ENCODE results near the gene IL16.

IL16 gene

GRCh38 chr15:81281766-81282605 is 85.3 kb downstream of the IL16 start:
- no peak for TF ChIP-seq TAF1 (IDR thresholded peaks at IDR 0.05; ENCODE audit: low read depth, low read length)
- no peak for TF ChIP-seq POLR2AphosphoS5 (IDR thresholded peaks at IDR 0.05; ENCODE audit: low read depth, low read length)
- no peak for TF ChIP-seq SPI1 (IDR thresholded peaks at IDR 0.05; ENCODE audit: low read depth, low read length)
- DNase-seq (ENCODE audit: insufficient read length, low spot score) = no peak
- FAIRE-seq = peak; percentile 5

DNA sequence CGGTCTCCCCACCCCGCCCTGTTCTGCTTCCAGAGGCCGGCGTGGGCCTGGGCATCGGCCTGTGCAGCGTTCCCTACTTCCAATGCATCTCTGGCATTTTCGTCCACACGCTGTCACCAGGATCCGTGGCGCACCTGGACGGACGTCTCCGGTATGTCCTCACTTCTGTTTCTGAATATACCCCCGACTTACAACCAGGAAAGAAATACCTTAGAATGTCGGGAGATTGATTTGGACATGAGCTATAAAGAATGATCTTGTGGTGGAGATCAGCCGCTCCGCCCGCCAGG is 85.9 kb downstream of the IL16 start:
- TF ChIP-seq PAX5 (IDR thresholded peaks at IDR 0.05; ENCODE audit: insufficient read depth, low read length, severe bottlenecking) (no peak), SPI1 (IDR thresholded peaks at IDR 0.05; ENCODE audit: low read depth, low read length) (no peak), TAF1 (IDR thresholded peaks at IDR 0.05; ENCODE audit: low read depth, low read length) (no peak), POLR2AphosphoS5 (IDR thresholded peaks at IDR 0.05; ENCODE audit: low read depth, low read length) (no peak), POLR2A (IDR thresholded peaks at IDR 0.05; ENCODE audit: low read depth, low read length) (no peak), POU2F2 (IDR thresholded peaks at IDR 0.05; ENCODE audit: low read depth, low read length) (no peak)
- FAIRE-seq (no peak), DNase-seq (ENCODE audit: insufficient read length, low spot score) (no peak)

- DNase-seq (ENCODE audit: insufficient read length, low spot score) (no peak), FAIRE-seq (no peak)
- TF ChIP-seq POU2F2 (IDR thresholded peaks at IDR 0.05; ENCODE audit: low read depth, low read length) (no peak), SPI1 (IDR thresholded peaks at IDR 0.05; ENCODE audit: low read depth, low read length) (no peak), PAX5 (IDR thresholded peaks at IDR 0.05; ENCODE audit: insufficient read depth, low read length, severe bottlenecking) (no peak), POLR2A (IDR thresholded peaks at IDR 0.05; ENCODE audit: low read depth, low read length) (no peak), POLR2AphosphoS5 (IDR thresholded peaks at IDR 0.05; ENCODE audit: low read depth, low read length) (no peak), TAF1 (IDR thresholded peaks at IDR 0.05; ENCODE audit: low read depth, low read length) (no peak)
These were observed 86.2 kb downstream of the IL16 start for GRCh38 chr15:81282911-81283310.

GRCh38 chr15:81284256-81285031 is 87.8 kb downstream of the IL16 start:
- DNase-seq (ENCODE audit: insufficient read length, low spot score) = no peak
- TF ChIP-seq PAX5 (IDR thresholded peaks at IDR 0.05; ENCODE audit: insufficient read depth, low read length, severe bottlenecking) (no peak), POU2F2 (IDR thresholded peaks at IDR 0.05; ENCODE audit: low read depth, low read length) (no peak), POLR2A (IDR thresholded peaks at IDR 0.05; ENCODE audit: low read depth, low read length) (no peak), POLR2AphosphoS5 (IDR thresholded peaks at IDR 0.05; ENCODE audit: low read depth, low read length) (no peak), TAF1 (IDR thresholded peaks at IDR 0.05; ENCODE audit: low read depth, low read length) (no peak)
- FAIRE-seq = peak; percentile 91

DNA sequence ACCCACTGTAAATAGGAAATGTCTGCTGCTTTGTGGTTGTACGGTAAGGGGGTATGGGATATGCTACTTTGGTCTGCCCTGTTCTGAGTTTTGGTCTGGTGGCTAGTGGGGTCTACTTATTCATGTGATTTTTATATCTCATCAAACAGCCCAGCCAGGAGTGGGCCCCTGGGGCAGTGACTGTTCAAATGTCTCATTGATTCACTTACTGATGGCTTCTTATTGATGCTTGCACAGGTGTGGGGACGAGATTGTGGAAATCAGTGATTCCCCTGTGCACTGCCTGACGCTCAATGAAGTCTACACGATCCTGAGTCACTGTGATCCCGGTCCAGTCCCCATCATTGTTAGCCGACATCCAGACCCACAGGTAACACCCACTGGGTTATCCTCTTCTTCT is 88.8 kb downstream of the IL16 start:
- peak; percentile 83 for FAIRE-seq
- TF ChIP-seq POU2F2 (IDR thresholded peaks at IDR 0.05; ENCODE audit: low read depth, low read length) = no peak
- TF ChIP-seq PAX5 (IDR thresholded peaks at IDR 0.05; ENCODE audit: insufficient read depth, low read length, severe bottlenecking) = no peak
- no peak for TF ChIP-seq POLR2AphosphoS5 (IDR thresholded peaks at IDR 0.05; ENCODE audit: low read depth, low read length)
- TF ChIP-seq SPI1 (IDR thresholded peaks at IDR 0.05; ENCODE audit: low read depth, low read length) = no peak
- TF ChIP-seq TAF1 (IDR thresholded peaks at IDR 0.05; ENCODE audit: low read depth, low read length) = no peak
- no peak for TF ChIP-seq POLR2A (IDR thresholded peaks at IDR 0.05; ENCODE audit: low read depth, low read length)

GRCh38 chr15:81286621-81287121 is 90.0 kb downstream of the IL16 start:
- no peak for TF ChIP-seq POU2F2 (IDR thresholded peaks at IDR 0.05; ENCODE audit: low read depth, low read length)
- peak; percentile 38; the same call in 1 of the 2 replicates for TF ChIP-seq SPI1 (IDR thresholded peaks at IDR 0.05; ENCODE audit: low read depth, low read length)
- FAIRE-seq (no peak), DNase-seq (ENCODE audit: insufficient read length, low spot score) (no peak)

More for the DNA sequence above, 88.8 kb downstream of the IL16 start:
- DNase-seq (ENCODE audit: insufficient read length, low spot score) = no peak

DNA sequence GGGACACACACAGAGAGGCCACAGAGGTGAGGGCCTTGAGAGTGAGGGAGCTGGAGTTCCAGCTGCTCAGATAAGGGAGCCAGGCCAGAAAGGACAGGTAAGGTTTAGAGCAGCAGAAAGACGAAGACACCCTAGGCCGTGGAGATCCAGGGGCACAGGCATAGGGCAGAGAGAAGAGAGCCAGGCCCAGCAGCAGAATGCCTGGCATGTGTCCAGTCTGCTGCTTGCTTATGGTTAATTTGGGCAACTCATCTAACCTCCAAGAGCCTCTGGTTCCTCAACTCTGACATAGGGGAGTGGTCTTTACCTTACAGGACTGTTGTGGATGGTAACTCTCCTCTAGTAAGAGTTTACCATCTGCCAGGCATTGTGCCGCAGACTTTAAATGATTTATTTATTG is 91.4 kb downstream of the IL16 start:
- FAIRE-seq = no peak
- no peak for TF ChIP-seq POLR2AphosphoS5 (IDR thresholded peaks at IDR 0.05; ENCODE audit: low read depth, low read length)
- TF ChIP-seq PAX5 (IDR thresholded peaks at IDR 0.05; ENCODE audit: insufficient read depth, low read length, severe bottlenecking) = no peak
- no peak for TF ChIP-seq SPI1 (IDR thresholded peaks at IDR 0.05; ENCODE audit: low read depth, low read length)
- TF ChIP-seq POLR2A (IDR thresholded peaks at IDR 0.05; ENCODE audit: low read depth, low read length) = no peak
- TF ChIP-seq POU2F2 (IDR thresholded peaks at IDR 0.05; ENCODE audit: low read depth, low read length) = no peak
- TF ChIP-seq TAF1 (IDR thresholded peaks at IDR 0.05; ENCODE audit: low read depth, low read length) = no peak

GRCh38 chr15:81288616-81289015 is 91.9 kb downstream of the IL16 start:
- FAIRE-seq (peak; percentile 72), DNase-seq (ENCODE audit: insufficient read length, low spot score) (no peak)
- TF ChIP-seq SPI1 (IDR thresholded peaks at IDR 0.05; ENCODE audit: low read depth, low read length) = no peak
- no peak for TF ChIP-seq PAX5 (IDR thresholded peaks at IDR 0.05; ENCODE audit: insufficient read depth, low read length, severe bottlenecking)
- TF ChIP-seq POLR2A (IDR thresholded peaks at IDR 0.05; ENCODE audit: low read depth, low read length) = no peak
- TF ChIP-seq TAF1 (IDR thresholded peaks at IDR 0.05; ENCODE audit: low read depth, low read length) = no peak
- no peak for TF ChIP-seq POLR2AphosphoS5 (IDR thresholded peaks at IDR 0.05; ENCODE audit: low read depth, low read length)

More for the DNA sequence above, 91.4 kb downstream of the IL16 start:
- no peak for DNase-seq (ENCODE audit: insufficient read length, low spot score)

DNA sequence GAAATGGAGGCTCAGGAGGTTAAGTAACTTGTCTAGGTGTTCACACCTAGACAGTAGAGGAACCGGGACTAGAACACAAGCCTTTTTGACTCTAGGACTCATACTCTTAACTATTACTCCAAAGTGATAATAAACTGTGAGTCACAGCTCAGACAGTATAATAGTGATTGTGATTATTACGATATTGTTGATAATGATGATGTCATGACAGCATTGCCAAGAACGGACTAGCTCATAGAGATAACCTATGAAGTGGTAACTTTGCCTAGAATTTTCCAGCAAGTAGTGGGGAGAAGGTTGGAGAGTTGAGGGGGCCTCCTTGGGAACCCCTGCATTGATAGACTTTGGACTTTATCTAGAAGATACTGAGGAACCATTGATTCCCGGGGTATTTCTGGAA is 93.2 kb downstream of the IL16 start:
- no peak for DNase-seq (ENCODE audit: insufficient read length, low spot score)
- no peak for TF ChIP-seq PAX5 (IDR thresholded peaks at IDR 0.05; ENCODE audit: insufficient read depth, low read length, severe bottlenecking)
- no peak for TF ChIP-seq POLR2AphosphoS5 (IDR thresholded peaks at IDR 0.05; ENCODE audit: low read depth, low read length)
- TF ChIP-seq POU2F2 (IDR thresholded peaks at IDR 0.05; ENCODE audit: low read depth, low read length) = no peak
- no peak for TF ChIP-seq SPI1 (IDR thresholded peaks at IDR 0.05; ENCODE audit: low read depth, low read length)
- TF ChIP-seq TAF1 (IDR thresholded peaks at IDR 0.05; ENCODE audit: low read depth, low read length) = no peak
- no peak for TF ChIP-seq POLR2A (IDR thresholded peaks at IDR 0.05; ENCODE audit: low read depth, low read length)
- FAIRE-seq = no peak
